GM10266 (cell line): ENCODE data around the gene KIDINS220.
"Not testable (repeated sequence)": the region's sequence is repeated elsewhere in the genome, so short reads cannot be mapped to it uniquely, and the experiment has no call there.

ENCODE experiments used
- DNase-seq: peaks from one replicate; pipeline ENCODE4 v3.0.0; 2012; ENCODE audit errors: extremely low spot score
- CTCF ChIP-seq: IDR thresholded peaks from 2 replicates; pipeline ENCODE4 v1.5.1; 2012; ENCODE audit warnings: mild to moderate bottlenecking, low read depth; ENCODE audit not compliant: control insufficient read depth, insufficient read depth; ENCODE audit errors: missing control alignments

KIDINS220 gene

GRCh38 chr2:8737571-8738175, 99.7 kb downstream of the KIDINS220 start:
- DNase-seq, result no peak
- TF ChIP-seq CTCF, result no peak

GRCh38 chr2:8732601-8733000, 104.8 kb downstream of the KIDINS220 start:
- DNase-seq, result no peak
- TF ChIP-seq CTCF, result no peak

DNA sequence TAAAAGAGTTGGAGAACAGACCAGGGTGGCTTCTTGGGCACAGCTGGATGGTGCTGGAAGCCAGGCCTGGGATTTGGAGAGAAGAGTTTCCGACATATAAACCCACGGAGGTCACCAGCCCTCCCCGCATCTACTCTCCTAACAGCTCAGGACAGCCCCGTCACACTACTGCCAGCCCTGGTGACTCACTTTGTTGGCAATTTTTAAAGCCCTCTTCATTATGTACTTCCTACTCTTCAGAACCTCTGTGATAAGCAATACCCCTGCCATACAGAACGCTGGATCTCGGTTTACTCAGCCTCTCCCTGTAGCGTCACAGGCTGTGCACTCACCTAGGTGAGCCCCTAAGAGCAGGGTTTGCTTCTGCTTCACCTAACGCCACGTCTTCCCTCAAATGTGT, 107.5 kb downstream of the KIDINS220 start:
- no peak for TF ChIP-seq CTCF
- DNase-seq, result no peak

DNA sequence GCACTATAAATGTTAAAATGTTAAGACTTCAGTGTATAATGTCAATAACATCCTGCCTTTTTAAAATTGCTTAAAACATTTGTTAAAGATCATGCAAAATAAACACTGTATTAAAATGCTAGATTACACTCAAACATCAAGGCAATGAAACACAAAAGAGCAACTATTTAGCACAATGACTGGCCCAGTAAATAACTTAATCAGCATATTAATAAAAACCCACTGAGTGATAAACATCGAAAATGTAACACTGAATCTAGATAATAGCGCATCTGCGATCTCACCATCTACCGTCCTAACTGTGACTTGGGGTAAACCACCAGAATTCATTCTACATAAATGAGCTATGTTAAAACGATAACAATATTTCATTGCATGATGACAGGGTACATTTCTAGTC, 108.3 kb downstream of the KIDINS220 start:
- not testable (repeated sequence) for DNase-seq

DNA sequence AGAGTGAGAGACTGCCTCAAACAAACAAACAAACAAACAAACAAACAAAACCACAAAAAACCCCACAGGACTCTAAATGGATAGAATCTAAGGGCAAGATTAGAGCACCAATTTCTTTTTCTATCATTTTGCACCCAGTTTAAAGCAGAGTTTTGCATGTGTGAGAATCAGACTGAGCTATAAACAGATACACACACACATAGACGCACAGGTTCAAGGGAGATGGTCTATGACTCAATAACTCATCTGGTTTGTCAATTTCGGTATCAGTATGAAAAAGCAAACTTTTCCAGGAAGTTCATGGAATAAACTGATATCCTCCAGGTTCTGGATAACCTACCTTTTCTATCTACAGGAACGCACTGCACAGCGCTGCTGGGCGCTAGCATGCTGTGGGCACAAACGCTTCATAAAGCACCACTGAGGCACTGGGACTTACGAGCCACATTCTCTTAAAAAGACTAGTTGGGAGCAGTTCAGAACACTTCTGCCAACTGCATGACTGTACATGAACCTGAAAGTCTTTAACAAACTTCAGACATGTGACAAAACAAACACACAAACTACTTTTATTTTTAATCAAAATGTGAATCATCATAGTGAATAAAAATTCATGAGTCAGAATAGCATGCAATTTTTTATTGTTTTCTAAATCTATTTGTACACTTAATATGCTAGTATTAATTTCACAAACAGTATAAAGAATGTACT, 109.0 kb downstream of the KIDINS220 start:
- DNase-seq, result no peak
- TF ChIP-seq CTCF, result no peak

GRCh38 chr2:8725838-8726237, 111.6 kb downstream of the KIDINS220 start:
- no peak for DNase-seq
- TF ChIP-seq CTCF, result no peak

DNA sequence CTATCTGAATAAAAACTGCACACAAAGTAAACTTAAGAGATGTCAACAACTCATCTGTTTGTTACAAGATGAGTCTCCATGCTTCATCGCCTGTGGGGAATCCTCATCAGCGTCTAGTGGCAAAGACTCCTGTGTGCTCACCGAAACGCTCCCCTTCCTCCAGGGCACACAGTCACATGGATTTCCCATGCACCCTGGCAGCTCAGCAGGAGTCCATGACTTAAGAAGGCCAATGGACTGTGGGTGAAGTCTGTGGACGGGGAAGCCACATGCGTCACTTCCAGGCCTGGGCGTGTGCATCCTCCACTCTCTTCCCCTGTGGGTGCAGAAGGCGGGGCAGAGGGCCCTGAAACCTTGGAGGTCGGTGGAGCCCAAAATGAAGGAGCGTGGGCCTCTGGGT, 114.4 kb downstream of the KIDINS220 start:
- no peak for DNase-seq
- TF ChIP-seq CTCF, result no peak
